ENCODE results near the gene HNRNPA2B1.

The HNRNPA2B1 gene

GRCh38 chr7:26200444-26201246 is at the start of gene HNRNPA2B1:
Gene HNRNPA2B1, minus strand, starts transcription at chr7:26200746. Its CDS starts 169 bp downstream, at chr7:26200577.
- peak; percentile 99 for DNase-seq

- no peak for DNase-seq
Observed at GRCh38 chr7:26250239-26250638, 49.7 kb upstream of the HNRNPA2B1 start.

- DNase-seq = no peak
Observed at GRCh38 chr7:26245150-26245549, 44.6 kb upstream of the HNRNPA2B1 start.

GRCh38 chr7:26238032-26238431 is 37.5 kb upstream of the HNRNPA2B1 start:
- no peak for DNase-seq

- DNase-seq = no peak
Observed at GRCh38 chr7:26237035-26237807, 36.7 kb upstream of the HNRNPA2B1 start.

GRCh38 chr7:26233902-26234511 is 33.5 kb upstream of the HNRNPA2B1 start:
- DNase-seq = no peak

- DNase-seq = no peak
Observed at GRCh38 chr7:26227987-26228386, 27.4 kb upstream of the HNRNPA2B1 start.

- no peak for DNase-seq
Observed at GRCh38 chr7:26224359-26224758, 23.8 kb upstream of the HNRNPA2B1 start.

GRCh38 chr7:26216049-26216448 is 15.5 kb upstream of the HNRNPA2B1 start:
- no peak for DNase-seq

GRCh38 chr7:26213807-26214515 is 13.4 kb upstream of the HNRNPA2B1 start:
- no peak for DNase-seq

- DNase-seq = no peak
Observed at GRCh38 chr7:26212921-26213718, 12.6 kb upstream of the HNRNPA2B1 start.

GRCh38 chr7:26208040-26208439 is 7.5 kb upstream of the HNRNPA2B1 start:
- no peak for DNase-seq

- no peak for DNase-seq
Observed at GRCh38 chr7:26203016-26203415, 2.5 kb upstream of the HNRNPA2B1 start.

GRCh38 chr7:26202019-26202990 is 1.8 kb upstream of the HNRNPA2B1 start:
- DNase-seq = no peak

GRCh38 chr7:26201247-26202018 is 887 bp upstream of the HNRNPA2B1 start, which contains the start of gene CBX3:
Gene CBX3, plus strand, starts transcription at chr7:26201745. Its CDS starts 1,254 bp downstream, at chr7:26202999.
- DNase-seq = peak; percentile 89

GRCh38 chr7:26200038-26200443 is 505 bp downstream of the HNRNPA2B1 start:
- peak; percentile 82 for DNase-seq

- DNase-seq = peak; percentile 81
Observed at GRCh38 chr7:26199301-26200037, 1.1 kb downstream of the HNRNPA2B1 start.

- DNase-seq = no peak
Observed at GRCh38 chr7:26198781-26199169, 1.8 kb downstream of the HNRNPA2B1 start.

- DNase-seq = no peak
Observed at GRCh38 chr7:26198133-26198780, 2.3 kb downstream of the HNRNPA2B1 start.
